Activated CD4-positive, alpha-beta memory T cell treated with anti-CD3 and anti-CD28 coated beads for 36 hours (primary cell): Measurements from ENCODE around the gene ZNF540. TPM values are rescaled to one million over a fixed set of nuclear protein-coding genes. Genes with fewer than 3 reads are reported as not detected.
A peak's percentile ranks its signal among the peaks of the same experiment; 100 is the strongest.

Experiments
- CTCF ChIA-PET: fragments of 350-600 bp; sonication (Branson Sonifier 250); formaldehyde crosslinking; loops from one replicate; lab custom pipeline; 2021; ENCODE audit warnings: antibody characterized with exemption, inconsistent platforms; lab: Charles Lee
- POLR2A ChIA-PET: fragments of 350-600 bp; sonication (Branson Sonifier 250); formaldehyde crosslinking; loops from one replicate; lab custom pipeline; 2021; ENCODE audit warnings: antibody characterized with exemption; lab: Charles Lee
- DNase-seq: peaks from one replicate; pipeline ENCODE4 v3.0.0-alpha.2; 2020
- H3K27ac Mint-ChIP-seq: one replicate; pipeline ENCODE4 v1.8.0; 2021; ENCODE audit warnings: mixed read lengths
- H3K27me3 Mint-ChIP-seq: one replicate; pipeline ENCODE4 v1.8.0; 2021; ENCODE audit warnings: mixed read lengths
- H3K36me3 Mint-ChIP-seq: one replicate; pipeline ENCODE4 v1.8.0; 2021; ENCODE audit warnings: mixed read lengths
- H3K4me1 Mint-ChIP-seq: one replicate; pipeline ENCODE4 v1.8.0; 2021; ENCODE audit warnings: low read depth, mixed read lengths
- H3K4me3 Mint-ChIP-seq: one replicate; pipeline ENCODE4 v1.8.0; 2021; ENCODE audit warnings: mild to moderate bottlenecking, mixed read lengths
- H3K9me3 Mint-ChIP-seq: one replicate; pipeline ENCODE4 v1.8.0; 2021; ENCODE audit warnings: mixed read lengths
- intact Hi-C: fragments of 100-400 bp; cut with micrococcal nuclease; formaldehyde crosslinking; loops from one replicate; pipeline ENCODE4 v1.15.1; 2023
- total RNA-seq, 2 experiments: library from RNA; stranded (reverse); gene quantifications; one replicate each; pipeline ENCODE4 v1.2.3, GENCODE V29; 2021

Gene ZNF540
- total RNA-seq, result 1 to 10 TPM in 1 of 2 experiments, under 1 TPM in 1; 0.86 to 1.1 TPM

- peaks cover 38% of the 10 kb centered on the region for H3K36me3 Mint-ChIP-seq
- ChIA-PET CTCF (interaction anchor here (0.6 to 2.1 kb wide), 6 partner anchors 43 to 224 kb away, joined by 3 to 5 read pairs (median 4); partner anchors contain the start of genes ZNF527 and ZNF569), POLR2A (interaction anchor here (0.5 to 2.0 kb wide), 17 partner anchors 15 to 1380 kb away, joined by 3 to 9 read pairs (median 4); partner anchors contain the start of genes ZFP30, ZNF146, ZNF345 and ZNF420)
- no peaks in the 10 kb centered on the region for H3K27me3 Mint-ChIP-seq
- peak within 1 kb of the TSS; percentile 100 for H3K27ac Mint-ChIP-seq
- intact Hi-C loops, result loop anchor here (1.0 to 10.0 kb wide), 8 partner anchors 88 to 1380 kb away; partner anchors contain the start of genes ZFP14, ZNF146, ZNF565 and ZNF568
- peak; percentile 96 for DNase-seq
- peak within 1 kb of the TSS; percentile 86 for H3K4me3 Mint-ChIP-seq
- peaks cover 16% of the 10 kb centered on the region for H3K9me3 Mint-ChIP-seq
- H3K4me1 Mint-ChIP-seq, result peaks cover 31% of the 10 kb centered on the region
Measured at GRCh38 chr19:37594304-37594981, at the start of gene ZNF540, which contains the start of gene ZNF571. TSS of gene ZNF540 (plus strand) at chr19:37594876. CDS start at chr19:37598448, 3,572 bp downstream. TSS of gene ZNF571 (minus strand) at chr19:37594792. CDS start at chr19:37586676, 8,116 bp downstream.

GRCh38 chr19:37551129-37551993 is 43.3 kb upstream of the ZNF540 start:
- H3K27ac Mint-ChIP-seq, result peak overlapping the region; percentile 62
- peaks cover 2% of the 10 kb centered on the region for H3K4me1 Mint-ChIP-seq
- ChIA-PET POLR2A (interaction anchor here (1.0 kb wide), 1 partner anchor 44 kb away, joined by 3 read pairs; the partner anchor contains the start of genes ZNF540 and ZNF571), CTCF (interaction anchor here (0.7 to 1.6 kb wide), 3 partner anchors 43 to 241 kb away, joined by 3 to 5 read pairs (median 4); partner anchors contain the start of genes ZNF540, ZNF569 and ZNF571)
- peak; percentile 78 for DNase-seq
- intact Hi-C loops, result loop anchor here (10.0 kb wide), 1 partner anchor 237 kb away; no protein-coding TSS in a partner anchor
- peak overlapping the region; percentile 81 for H3K4me3 Mint-ChIP-seq
- H3K36me3 Mint-ChIP-seq, result peaks cover 53% of the 10 kb centered on the region
- no peaks in the 10 kb centered on the region for H3K27me3 Mint-ChIP-seq
- peaks cover 83% of the 10 kb centered on the region for H3K9me3 Mint-ChIP-seq

- no peaks in the 10 kb centered on the region for H3K4me1 Mint-ChIP-seq
- ChIA-PET CTCF (no interaction called here), POLR2A (no interaction called here)
- H3K27ac Mint-ChIP-seq, result no peak overlapping the region
- DNase-seq, result no peak
- intact Hi-C loops, result no loop called here
- no peak overlapping the region for H3K4me3 Mint-ChIP-seq
- peaks cover 88% of the 10 kb centered on the region for H3K9me3 Mint-ChIP-seq
- H3K27me3 Mint-ChIP-seq, result no peaks in the 10 kb centered on the region
- peaks cover 85% of the 10 kb centered on the region for H3K36me3 Mint-ChIP-seq
Measured at GRCh38 chr19:37563518-37563917, 31.2 kb upstream of the ZNF540 start.

GRCh38 chr19:37564624-37565369 is 29.9 kb upstream of the ZNF540 start:
- peaks cover 85% of the 10 kb centered on the region for H3K36me3 Mint-ChIP-seq
- no peak for DNase-seq
- intact Hi-C loops, result no loop called here

GRCh38 chr19:37565370-37565669 is 29.4 kb upstream of the ZNF540 start:
- Mint-ChIP-seq H3K36me3 (peaks cover 90% of the 10 kb centered on the region), H3K27me3 (no peaks in the 10 kb centered on the region), H3K27ac (no peak overlapping the region), H3K4me3 (no peak overlapping the region), H3K4me1 (no peaks in the 10 kb centered on the region), H3K9me3 (peaks cover 93% of the 10 kb centered on the region)
- DNase-seq, result no peak
- POLR2A ChIA-PET, result no interaction called here
- intact Hi-C loops, result no loop called here
- CTCF ChIA-PET, result interaction anchor here (0.6 kb wide), 1 partner anchor 1315 kb away, joined by 4 read pairs; no protein-coding TSS in a partner anchor

More at GRCh38 chr19:37564624-37565369, 29.9 kb upstream of the ZNF540 start:
- H3K4me3 Mint-ChIP-seq, result no peak overlapping the region
- H3K27ac Mint-ChIP-seq, result no peak overlapping the region
- no peaks in the 10 kb centered on the region for H3K4me1 Mint-ChIP-seq
- peaks cover 88% of the 10 kb centered on the region for H3K9me3 Mint-ChIP-seq
- ChIA-PET POLR2A (no interaction called here), CTCF (interaction anchor here (0.6 kb wide), 1 partner anchor 1315 kb away, joined by 4 read pairs; no protein-coding TSS in a partner anchor)
- no peaks in the 10 kb centered on the region for H3K27me3 Mint-ChIP-seq

GRCh38 chr19:37572203-37572602 is 22.5 kb upstream of the ZNF540 start:
- Mint-ChIP-seq H3K36me3 (peaks cover 71% of the 10 kb centered on the region), H3K27me3 (no peaks in the 10 kb centered on the region), H3K27ac (no peak overlapping the region), H3K4me1 (no peaks in the 10 kb centered on the region), H3K4me3 (no peak overlapping the region), H3K9me3 (peaks cover 45% of the 10 kb centered on the region)
- ChIA-PET POLR2A (no interaction called here), CTCF (no interaction called here)
- no peak for DNase-seq
- intact Hi-C loops, result no loop called here

- peaks cover 59% of the 10 kb centered on the region for H3K9me3 Mint-ChIP-seq
- POLR2A ChIA-PET, result no interaction called here
- H3K4me1 Mint-ChIP-seq, result no peaks in the 10 kb centered on the region
- CTCF ChIA-PET, result no interaction called here
- no peak overlapping the region for H3K4me3 Mint-ChIP-seq
- DNase-seq, result no peak
- no peak overlapping the region for H3K27ac Mint-ChIP-seq
- H3K36me3 Mint-ChIP-seq, result peaks cover 35% of the 10 kb centered on the region
- intact Hi-C loops, result no loop called here
- no peaks in the 10 kb centered on the region for H3K27me3 Mint-ChIP-seq
Measured at GRCh38 chr19:37583340-37583739, 11.3 kb upstream of the ZNF540 start.

- ChIA-PET POLR2A (interaction anchor here (0.6 to 2.0 kb wide), 11 partner anchors 16 to 1379 kb away, joined by 3 to 9 read pairs (median 4); partner anchors contain the start of genes ZFP30, ZNF146, ZNF420 and ZNF527), CTCF (interaction anchor here (0.9 to 2.1 kb wide), 4 partner anchors 42 to 621 kb away, joined by 3 to 5 read pairs (median 4); partner anchors contain the start of gene ZNF569)
- Mint-ChIP-seq H3K4me1 (peaks cover 31% of the 10 kb centered on the region), H3K27ac (peak overlapping the region; percentile 100), H3K9me3 (peaks cover 18% of the 10 kb centered on the region), H3K27me3 (no peaks in the 10 kb centered on the region), H3K36me3 (peaks cover 38% of the 10 kb centered on the region), H3K4me3 (peak overlapping the region; percentile 86)
- intact Hi-C loops, result loop anchor here (1.0 to 10.0 kb wide), 9 partner anchors 88 to 1379 kb away; partner anchors contain the start of genes ZFP14, ZNF146, ZNF565 and ZNF568
- DNase-seq, result no peak
Measured at GRCh38 chr19:37593996-37594303, 726 bp upstream of the ZNF540 start.

- intact Hi-C loops, result loop anchor here (1.0 to 10.0 kb wide), 9 partner anchors 60 to 1380 kb away; partner anchors contain the start of genes ZFP14, ZFP30, ZNF146 and ZNF565
- peaks cover 31% of the 10 kb centered on the region for H3K4me1 Mint-ChIP-seq
- peak overlapping the region; percentile 86 for H3K4me3 Mint-ChIP-seq
- POLR2A ChIA-PET, result interaction anchor here (0.5 to 2.0 kb wide), 17 partner anchors 15 to 1380 kb away, joined by 3 to 9 read pairs (median 4); partner anchors contain the start of genes ZFP30, ZNF146, ZNF345 and ZNF420
- H3K27ac Mint-ChIP-seq, result peak overlapping the region; percentile 100
- H3K27me3 Mint-ChIP-seq, result no peaks in the 10 kb centered on the region
- H3K9me3 Mint-ChIP-seq, result peaks cover 16% of the 10 kb centered on the region
- CTCF ChIA-PET, result interaction anchor here (0.6 to 2.1 kb wide), 6 partner anchors 43 to 224 kb away, joined by 3 to 5 read pairs (median 4); partner anchors contain the start of genes ZNF527 and ZNF569
- DNase-seq, result peak; percentile 76
- H3K36me3 Mint-ChIP-seq, result peaks cover 38% of the 10 kb centered on the region
Measured at GRCh38 chr19:37594982-37595382, 306 bp downstream of the ZNF540 start.

GRCh38 chr19:37635076-37636056 is 40.7 kb downstream of the ZNF540 start:
- POLR2A ChIA-PET, result no interaction called here
- CTCF ChIA-PET, result no interaction called here
- intact Hi-C loops, result no loop called here
- no peaks in the 10 kb centered on the region for H3K4me1 Mint-ChIP-seq
- peaks cover 77% of the 10 kb centered on the region for H3K9me3 Mint-ChIP-seq
- no peak for DNase-seq
- H3K4me3 Mint-ChIP-seq, result no peak overlapping the region
- H3K36me3 Mint-ChIP-seq, result peaks cover 61% of the 10 kb centered on the region
- H3K27me3 Mint-ChIP-seq, result no peaks in the 10 kb centered on the region
- H3K27ac Mint-ChIP-seq, result no peak overlapping the region
